ENCODE measurements around the gene ZNF827. TPM values are rescaled to one million over a fixed set of nuclear protein-coding genes. Genes with fewer than 3 reads are reported as not detected.

ZNF827 gene
- total and polyA plus RNA-seq, 2 experiments from 2014 or later = 20.3 to 33.1 TPM

GRCh38 chr4:145930592-145930991, 8.0 kb downstream of the ZNF827 start:
- Histone ChIP-seq H3K9me2 (ENCODE audit: insufficient read depth) (no peaks in the 10 kb centered on the region), H3K4me1 (ENCODE audit: insufficient read depth) (peaks cover 55% of the 10 kb centered on the region), H4K20me1 (replicated peaks; ENCODE audit: insufficient read depth) (peaks cover 13% of the 10 kb centered on the region), H3K27ac (ENCODE audit: low read depth) (no peak overlapping the region), H2AFZ (no peak overlapping the region), H3K36me3 (ENCODE audit: insufficient read depth) (0 out of 2 replicates have a peak, but pooled peaks cover 3% of the 10 kb centered on the region), H3K79me2 (replicated peaks; ENCODE audit: insufficient read depth) (peaks cover 100% of the 10 kb centered on the region), H3K4me3 (no peak overlapping the region), H3K27me3 (ENCODE audit: insufficient read depth) (no peaks in the 10 kb centered on the region), H3K4me2 (0 out of 2 replicates have a peak overlapping the region, but pooled peaks have one; percentile 23), H3F3A (replicated peaks; ENCODE audit: low read depth) (no peaks in the 10 kb centered on the region)
- Mint-ChIP-seq H3K9me3 (peaks cover 5% of the 10 kb centered on the region; the same call in 2 of the 3 replicates), H3K27me3 (ENCODE audit: insufficient read depth, low read depth, poor library complexity) (peaks cover under 1% of the 10 kb centered on the region), H3K36me3 (ENCODE audit: low read depth) (peaks cover 20% of the 10 kb centered on the region), H3K4me3 (no peak overlapping the region), H3K4me1 (peaks cover 54% of the 10 kb centered on the region), H3K27ac (0 out of 2 replicates have a peak overlapping the region, but pooled peaks have one; percentile 30)
- no peak for TF ChIP-seq STAT1 (IDR thresholded peaks at IDR 0.05; ENCODE audit: unreplicated experiment)
- TF ChIP-seq EZH2 (IDR thresholded peaks at IDR 0.05; ENCODE audit: low read depth, unreplicated experiment) = no peak
- no peak for TF ChIP-seq JUNB (IDR thresholded peaks at IDR 0.05; ENCODE audit: unreplicated experiment)
- TF ChIP-seq ZNF331 (CRISPR knock-in tag; IDR thresholded peaks at IDR 0.05; ENCODE audit: low read depth) = no peak
- TF ChIP-seq CREB1 (CRISPR knock-in tag; IDR thresholded peaks at IDR 0.05; ENCODE audit: low read depth) = no peak
- TF ChIP-seq ZNF114 (CRISPR knock-in tag; IDR thresholded peaks at IDR 0.05) = no peak
- TF ChIP-seq CTCF (conservative IDR thresholded peaks at IDR 0.05; ENCODE audit: low read depth in 2 of 2) = no peak
- TF ChIP-seq EZH2phosphoT487 (IDR thresholded peaks at IDR 0.05; ENCODE audit: unreplicated experiment) = no peak
- TF ChIP-seq ZNF462 (CRISPR knock-in tag; IDR thresholded peaks at IDR 0.05) = no peak
- no peak for DNase-seq (ENCODE audit: low spot score)
- no peak for ATAC-seq

Measured in GM23338 (cell line).